Measurements from ENCODE around the gene CHAT. TPM values are rescaled to one million over a fixed set of nuclear protein-coding genes. Genes with fewer than 3 reads are reported as not detected.

Gene CHAT
- total and polyA plus RNA-seq, 2 of the 13 experiments (the other 11 are each of a cell fraction or from before 2014, with no cell fraction given), result not detected

GRCh38 chr10:49612513-49613164 is 1.2 kb upstream of the CHAT start:
- Histone ChIP-seq H3K27me3 (ENCODE audit: control insufficient read depth in 1 of 2, insufficient read depth in 2 of 2, low read length in 2 of 2) (peaks cover 10 to 63% of the 10 kb centered on the region in 2 experiments), H3K9me3 (ENCODE audit: low read length) (no peaks in the 10 kb centered on the region), H4K20me1 (ENCODE audit: insufficient read depth, low read length) (peaks cover 6% of the 10 kb centered on the region; the same call in 1 of the 2 replicates), H3K79me2 (ENCODE audit: insufficient read depth, low read length) (no peaks in the 10 kb centered on the region), H3K9ac (ENCODE audit: insufficient read depth, low read depth, low read length) (no peak overlapping the region), H3K4me2 (ENCODE audit: low read depth, low read length) (no peak overlapping the region), H2AFZ (ENCODE audit: low read length) (no peak overlapping the region), H3K36me3 (replicated peaks in 1 of 2; ENCODE audit: control insufficient read depth in 1 of 2, insufficient read depth in 2 of 2, low read length in 2 of 2) (no peaks in the 10 kb centered on the region), H3K27ac (ENCODE audit: extremely low read length, insufficient read depth, low read length) (no peak overlapping the region), H3K4me3 (replicated peaks in 1 of 3; ENCODE audit: insufficient read depth in 1 of 3, low read depth in 2 of 3, low read length in 3 of 3) (no peak overlapping the region), H3K4me1 (ENCODE audit: insufficient read depth, low read length) (no peaks in the 10 kb centered on the region)
- ChIA-PET POLR2A (no interaction called here), CTCF (ENCODE audit: low intra/inter-chr PET ratio, low total read pairs) (no interaction called here)
- FAIRE-seq (no peak), ATAC-seq (peak; percentile 74), DNase-seq (ENCODE audit: low spot score) (peak; percentile 3)
- TF ChIP-seq ZNF589 (CRISPR knock-in tag; conservative IDR thresholded peaks at IDR 0.05) (no peak), ZNF281 (CRISPR knock-in tag; IDR thresholded peaks at IDR 0.05; ENCODE audit: borderline replicate concordance) (no peak), ZNF615 (CRISPR knock-in tag; IDR thresholded peaks at IDR 0.05; ENCODE audit: borderline replicate concordance) (no peak), FIP1L1 (IDR thresholded peaks at IDR 0.05; ENCODE audit: borderline replicate concordance, insufficient read depth, low read depth, low read length) (no peak), ZNF317 (CRISPR knock-in tag; IDR thresholded peaks at IDR 0.05) (no peak), MEF2D (CRISPR knock-in tag; IDR thresholded peaks at IDR 0.05) (no peak), STAG1 (CRISPR knock-in tag; IDR thresholded peaks at IDR 0.05) (peak; percentile 16; the same call in 1 of the 2 replicates), ZNF569 (CRISPR knock-in tag; IDR thresholded peaks at IDR 0.05; ENCODE audit: borderline replicate concordance) (no peak), ZBED4 (CRISPR knock-in tag; IDR thresholded peaks at IDR 0.05; ENCODE audit: borderline replicate concordance) (no peak), CTCF (CRISPR knock-in tag; IDR thresholded peaks at IDR 0.05) (peak; percentile 16; the same call in 1 of the 2 replicates), CEBPZ (IDR thresholded peaks at IDR 0.05; ENCODE audit: low read length) (no peak)
- in situ Hi-C loops (cut with HindIII; ENCODE audit: extremely low pct_ligation_motif_present, low pct_unique_long_range_greater_than_20kb), result no loop called here
- intact Hi-C loops (cut with micrococcal nuclease; ENCODE audit: unreplicated experiment), result no loop called here
- no TSS peak for BruUV-seq (replicated peaks)
- WGBS (ENCODE audit: low lambda C conversion rate), result 37% methylated on average over 14 of the region's 29 CpGs

Data from HepG2 (cell line).